HEK293T (cell line): Measurements from ENCODE around the gene FAM217B.

Experiments used
- CTCF ChIA-PET: fragments of 350-600 bp; formaldehyde crosslinking; extraction: SDS; loops from one replicate; lab custom pipeline; 2021; ENCODE audit warnings: antibody characterized with exemption, inconsistent platforms; lab: Yijun Ruan, JAX
- POLR2A ChIA-PET: fragments of 350-600 bp; formaldehyde crosslinking; extraction: SDS; loops from one replicate; lab custom pipeline; 2020; ENCODE audit warnings: antibody characterized with exemption, inconsistent platforms; lab: Yijun Ruan, JAX
- DNase-seq: peaks from one replicate; pipeline ENCODE4 v3.0.0; 2012; ENCODE audit warnings: mixed read lengths; ENCODE audit errors: extremely low spot score
- ARNT ChIP-seq: fragments of 450-650 bp; IDR thresholded peaks from 2 replicates; pipeline ENCODE4 v1.6.1; 2017; ENCODE audit warnings: mild to moderate bottlenecking
- BHLHE40 ChIP-seq: fragments of 450-650 bp; IDR thresholded peaks from 2 replicates; pipeline ENCODE4 v1.6.1; 2016; ENCODE audit warnings: mild to moderate bottlenecking, moderate library complexity, borderline replicate concordance
- CTBP1 ChIP-seq: fragments of 450-650 bp; IDR thresholded peaks from 2 replicates; pipeline ENCODE4 v1.6.1; 2016; ENCODE audit warnings: borderline replicate concordance
- ELF4 ChIP-seq: fragments of 450-650 bp; IDR thresholded peaks from 2 replicates; pipeline ENCODE4 v1.6.1; 2017; ENCODE audit warnings: antibody characterized with exemption
- FOXA1 ChIP-seq: fragments of 450-650 bp; IDR thresholded peaks from 2 replicates; pipeline ENCODE4 v1.6.1; 2016; ENCODE audit warnings: mild to moderate bottlenecking
- FOXK2 ChIP-seq: fragments of 450-650 bp; IDR thresholded peaks from 2 replicates; pipeline ENCODE4 v1.6.1; 2016; ENCODE audit warnings: mild to moderate bottlenecking
- FOXM1 ChIP-seq: fragments of 450-650 bp; IDR thresholded peaks from 2 replicates; pipeline ENCODE4 v1.6.1; 2017; ENCODE audit warnings: mild to moderate bottlenecking, borderline replicate concordance
- HDGF ChIP-seq: fragments of 450-650 bp; IDR thresholded peaks from 2 replicates; pipeline ENCODE4 v1.6.1; 2017; ENCODE audit warnings: antibody characterized with exemption, borderline replicate concordance
- L3MBTL2 ChIP-seq: fragments of 450-650 bp; conservative IDR thresholded peaks from 2 replicates; pipeline ENCODE4 v1.6.1; 2016; ENCODE audit warnings: mild to moderate bottlenecking
- LEF1 ChIP-seq: fragments of 450-650 bp; IDR thresholded peaks from 2 replicates; pipeline ENCODE4 v1.6.1; 2017; ENCODE audit warnings: mild to moderate bottlenecking, borderline replicate concordance
- NFRKB ChIP-seq: fragments of 450-650 bp; IDR thresholded peaks from 2 replicates; pipeline ENCODE4 v1.6.1; 2016; ENCODE audit warnings: mild to moderate bottlenecking, moderate library complexity
- PKNOX1 ChIP-seq: fragments of 450-650 bp; IDR thresholded peaks from 2 replicates; pipeline ENCODE4 v1.6.1; 2016
- SP1 ChIP-seq: fragments of 450-650 bp; IDR thresholded peaks from 2 replicates; pipeline ENCODE4 v1.6.1; 2017
- SUZ12 ChIP-seq: fragments of 450-650 bp; IDR thresholded peaks from 2 replicates; pipeline ENCODE4 v1.6.1; 2016; ENCODE audit warnings: mild to moderate bottlenecking
- TARDBP ChIP-seq: fragments of 450-650 bp; IDR thresholded peaks from 2 replicates; pipeline ENCODE4 v1.6.1; 2016
- ZNF384 ChIP-seq: fragments of 450-650 bp; IDR thresholded peaks from 2 replicates; pipeline ENCODE4 v1.6.1; 2016

The FAM217B gene

DNA sequence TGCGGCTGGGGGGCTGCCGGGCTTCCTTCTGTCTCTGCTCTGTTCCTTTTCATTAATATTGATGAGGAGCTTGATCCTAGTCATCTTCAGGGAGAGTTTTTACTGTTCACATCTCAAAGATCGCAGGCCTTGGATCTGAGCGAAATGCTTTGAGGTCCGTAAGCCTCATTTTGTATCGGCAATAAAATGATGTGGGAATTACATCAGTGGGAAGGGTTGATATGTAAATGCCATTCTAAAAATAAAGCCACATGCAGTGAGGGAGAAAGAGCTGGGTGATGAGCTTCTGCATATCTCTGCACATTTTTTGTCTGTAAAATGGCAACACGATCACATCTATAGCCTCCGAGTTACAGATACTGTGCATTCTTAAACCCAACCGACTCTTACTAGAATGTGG is 42.9 kb downstream of the FAM217B start:
- DNase-seq: no peak
- CTCF ChIA-PET: no interaction called here
- POLR2A ChIA-PET: no interaction called here
- TF ChIP-seq LEF1 (no peak), ARNT (no peak), FOXA1 (no peak), NFRKB (no peak), SUZ12 (no peak), ZNF384 (no peak), L3MBTL2 (no peak), SP1 (no peak), CTBP1 (no peak), FOXM1 (no peak), TARDBP (no peak), ELF4 (no peak), FOXK2 (no peak), HDGF (no peak)

GRCh38 chr20:59984541-59984940 is 44.4 kb downstream of the FAM217B start:
- POLR2A ChIA-PET: no interaction called here
- CTCF ChIA-PET: no interaction called here
- DNase-seq: no peak
- no peak for TF ChIP-seq L3MBTL2
- no peak for TF ChIP-seq BHLHE40
- TF ChIP-seq HDGF: no peak
- no peak for TF ChIP-seq SP1
- no peak for TF ChIP-seq NFRKB
- TF ChIP-seq LEF1: no peak

- DNase-seq: no peak
- ChIA-PET POLR2A (no interaction called here), CTCF (no interaction called here)
- TF ChIP-seq ARNT (no peak), SP1 (no peak), PKNOX1 (no peak), ZNF384 (no peak), HDGF (no peak), CTBP1 (no peak), L3MBTL2 (no peak), TARDBP (no peak), SUZ12 (no peak)
Measured at GRCh38 chr20:59985164-59985563, 45.0 kb downstream of the FAM217B start.

- ChIA-PET POLR2A (no interaction called here), CTCF (interaction anchor here (0.7 kb wide), 1 partner anchor 37 kb away, joined by 3 read pairs; no protein-coding TSS in a partner anchor)
- TF ChIP-seq L3MBTL2: no peak
- no peak for TF ChIP-seq TARDBP
- TF ChIP-seq HDGF: no peak
- TF ChIP-seq ARNT: no peak
- TF ChIP-seq SUZ12: no peak
- no peak for TF ChIP-seq FOXA1
- TF ChIP-seq FOXK2: no peak
- TF ChIP-seq NFRKB: no peak
- TF ChIP-seq ZNF384: no peak
- TF ChIP-seq LEF1: no peak
- TF ChIP-seq SP1: no peak
- TF ChIP-seq FOXM1: no peak
- TF ChIP-seq CTBP1: no peak
- no peak for DNase-seq
Measured at GRCh38 chr20:59985864-59986263, 45.7 kb downstream of the FAM217B start.

- POLR2A ChIA-PET: no interaction called here
- DNase-seq: no peak
- CTCF ChIA-PET: no interaction called here
Measured at GRCh38 chr20:59987135-59987534, 46.9 kb downstream of the FAM217B start.

GRCh38 chr20:59988141-59988540 is 48.0 kb downstream of the FAM217B start:
- no peak for DNase-seq
- POLR2A ChIA-PET: no interaction called here
- TF ChIP-seq L3MBTL2 (no peak), TARDBP (no peak), FOXK2 (no peak), PKNOX1 (no peak)
- CTCF ChIA-PET: interaction anchor here (0.9 kb wide), 1 partner anchor 33 kb away, joined by 3 read pairs; no protein-coding TSS in a partner anchor

More at GRCh38 chr20:59987135-59987534, 46.9 kb downstream of the FAM217B start:
- TF ChIP-seq NFRKB (no peak), FOXA1 (no peak), FOXK2 (no peak), PKNOX1 (no peak), TARDBP (no peak), CTBP1 (no peak), L3MBTL2 (no peak), FOXM1 (no peak), ELF4 (no peak), BHLHE40 (no peak), LEF1 (no peak), SP1 (no peak), SUZ12 (no peak), ARNT (no peak), HDGF (no peak)
